Upper lobe of left lung (tissue), 4 donors: ENCODE results near the gene PARP2.

Source experiments
- EP300 ChIP-seq, 4 donors: sonication (generic); formaldehyde crosslinking; IDR thresholded peaks; one replicate each; pipeline ENCODE4 v1.5.1; 2017; ENCODE audit warnings: antibody characterized with exemption in 4 of 4, control low read depth in 2 of 4
- POLR2A ChIP-seq, 4 donors: fragments of 450-650 bp; IDR thresholded peaks; one replicate each; pipeline ENCODE4 v1.5.1; 2016 to 2017; ENCODE audit warnings: antibody characterized with exemption in 4 of 4, mild to moderate bottlenecking in 2 of 4
- POLR2AphosphoS5 ChIP-seq, 2 donors: sonication (generic); formaldehyde crosslinking; IDR thresholded peaks; one replicate each; pipeline ENCODE4 v1.5.1; 2017; ENCODE audit warnings: antibody characterized with exemption in 2 of 2
- TF ChIP-seq, protein P1 (sequence below), 6 experiments: fragments of 450-650 bp in 4 of 6; fragments of 200-600 bp in 2 of 6; sonication (generic) in 2 of 6; IDR thresholded peaks; one replicate each; pipeline ENCODE4 v1.5.1; 2016 to 2019; ENCODE audit warnings: antibody characterized with exemption in 6 of 6

DNA sequence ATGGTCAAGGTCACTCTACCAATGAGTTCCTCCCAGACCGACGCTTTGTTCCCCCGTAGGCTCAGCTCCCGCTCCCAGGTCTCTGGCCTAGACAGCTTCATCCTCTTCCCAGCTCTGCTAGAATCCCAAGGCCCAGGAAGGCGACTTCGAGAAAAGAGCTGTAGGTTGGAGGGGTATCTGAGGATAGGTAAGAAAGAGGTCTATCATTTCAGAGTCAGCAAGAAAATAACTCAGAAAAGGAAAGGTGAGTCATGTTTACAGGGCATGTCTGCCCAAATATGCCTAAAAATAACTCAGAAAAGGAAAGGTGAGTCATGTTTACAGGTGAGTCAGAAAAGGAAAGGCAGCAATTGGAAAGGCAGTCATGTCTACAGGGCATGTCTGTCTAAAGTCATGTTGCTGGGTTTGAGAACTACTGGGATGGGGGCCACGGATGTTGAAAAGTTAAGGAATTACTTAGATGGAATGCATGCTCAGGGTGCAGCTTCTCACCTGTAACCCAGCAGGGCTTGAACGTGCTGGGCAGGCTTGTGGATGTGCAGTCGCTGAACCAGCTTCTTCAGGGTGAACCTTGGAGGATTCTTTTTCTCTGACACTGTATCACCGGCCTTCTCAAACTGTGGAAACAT lies 57.6 kb downstream of the PARP2 start:
- TF ChIP-seq POLR2AphosphoS5 (IDR thresholded peaks at IDR 0.05), result no peak
- TF ChIP-seq, protein P1, sequence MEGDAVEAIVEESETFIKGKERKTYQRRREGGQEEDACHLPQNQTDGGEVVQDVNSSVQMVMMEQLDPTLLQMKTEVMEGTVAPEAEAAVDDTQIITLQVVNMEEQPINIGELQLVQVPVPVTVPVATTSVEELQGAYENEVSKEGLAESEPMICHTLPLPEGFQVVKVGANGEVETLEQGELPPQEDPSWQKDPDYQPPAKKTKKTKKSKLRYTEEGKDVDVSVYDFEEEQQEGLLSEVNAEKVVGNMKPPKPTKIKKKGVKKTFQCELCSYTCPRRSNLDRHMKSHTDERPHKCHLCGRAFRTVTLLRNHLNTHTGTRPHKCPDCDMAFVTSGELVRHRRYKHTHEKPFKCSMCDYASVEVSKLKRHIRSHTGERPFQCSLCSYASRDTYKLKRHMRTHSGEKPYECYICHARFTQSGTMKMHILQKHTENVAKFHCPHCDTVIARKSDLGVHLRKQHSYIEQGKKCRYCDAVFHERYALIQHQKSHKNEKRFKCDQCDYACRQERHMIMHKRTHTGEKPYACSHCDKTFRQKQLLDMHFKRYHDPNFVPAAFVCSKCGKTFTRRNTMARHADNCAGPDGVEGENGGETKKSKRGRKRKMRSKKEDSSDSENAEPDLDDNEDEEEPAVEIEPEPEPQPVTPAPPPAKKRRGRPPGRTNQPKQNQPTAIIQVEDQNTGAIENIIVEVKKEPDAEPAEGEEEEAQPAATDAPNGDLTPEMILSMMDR (IDR thresholded peaks at IDR 0.05), result no peak
- TF ChIP-seq POLR2A (IDR thresholded peaks at IDR 0.05), result no peak
- no peak for TF ChIP-seq EP300 (IDR thresholded peaks at IDR 0.05)
